GM18511 (cell line): ENCODE data around the gene PCDH11Y.
"Not testable (repeated sequence)": the region's sequence is repeated elsewhere in the genome, so short reads cannot be mapped to it uniquely, and the experiment has no call there.

Experiments used
- ATAC-seq: cut with Tn5 transposase; IDR thresholded peaks from one replicate; pipeline ENCODE4 v1.9.1; 2021; ENCODE audit warnings: mild to moderate bottlenecking, moderate library complexity; ENCODE audit not compliant: unreplicated experiment

Gene PCDH11Y

GRCh38 chrY:5000057-5000456 is at the start of gene PCDH11Y:
Gene PCDH11Y (plus strand): TSS chrY:5000296. CDS start chrY:5057100, 56,804 bp downstream.
- not testable (repeated sequence) for ATAC-seq

- ATAC-seq, result not testable (repeated sequence)
Measured at GRCh38 chrY:4967894-4968293, 32.2 kb upstream of the PCDH11Y start.

DNA sequence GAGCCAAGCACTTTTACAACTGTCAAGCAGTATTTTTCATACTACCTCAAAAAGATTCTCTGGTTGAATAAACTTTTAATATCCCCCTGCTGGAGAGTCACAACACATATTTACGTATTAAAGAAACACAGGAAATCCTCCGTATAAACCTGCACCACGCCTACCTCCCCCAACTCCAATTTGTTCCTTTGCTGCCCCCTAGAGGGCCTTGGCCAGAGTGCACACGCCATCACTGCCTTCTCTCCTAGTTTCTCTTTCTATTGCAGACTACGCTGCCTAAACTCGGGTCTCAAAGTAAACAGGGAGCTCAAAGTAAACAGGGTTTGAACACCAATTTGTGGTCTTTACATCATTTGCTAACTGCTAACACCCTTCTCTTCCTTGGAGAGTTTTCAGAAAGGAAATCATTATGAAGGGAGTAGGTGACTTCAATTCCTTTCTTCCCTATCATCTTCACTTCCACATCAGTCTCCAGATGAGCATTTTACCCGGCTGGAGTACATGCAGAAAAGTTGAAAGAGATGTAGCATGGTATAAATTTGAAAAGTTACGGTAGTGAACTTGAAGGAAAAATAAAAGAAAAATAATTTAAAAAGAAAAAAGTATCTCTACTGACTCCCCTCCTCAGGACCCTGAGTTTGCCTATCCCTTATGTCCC is 8.2 kb upstream of the PCDH11Y start:
- ATAC-seq, result peak; percentile 100

DNA sequence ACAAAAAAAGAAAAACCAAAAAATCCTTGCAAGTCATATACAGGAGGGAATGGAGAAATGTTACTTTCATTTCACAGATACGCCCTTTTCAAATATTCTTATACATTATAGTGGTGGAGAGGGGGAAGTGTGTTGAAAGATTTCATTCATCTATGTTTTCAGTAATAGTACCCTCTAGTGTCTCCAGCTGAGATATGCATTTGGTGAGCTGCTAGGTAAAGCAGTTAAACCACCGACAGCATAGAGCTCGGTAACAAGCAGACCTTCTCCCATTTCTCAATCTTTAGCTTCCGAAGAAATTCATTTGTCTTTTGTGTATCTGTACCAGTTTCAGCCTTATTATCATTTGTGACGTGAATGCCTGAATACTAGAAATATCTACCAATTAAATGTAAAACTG is 5.2 kb upstream of the PCDH11Y start:
- ATAC-seq, result not testable (repeated sequence)

GRCh38 chrY:5002476-5003184 is 2.5 kb downstream of the PCDH11Y start:
- ATAC-seq, result not testable (repeated sequence)

DNA sequence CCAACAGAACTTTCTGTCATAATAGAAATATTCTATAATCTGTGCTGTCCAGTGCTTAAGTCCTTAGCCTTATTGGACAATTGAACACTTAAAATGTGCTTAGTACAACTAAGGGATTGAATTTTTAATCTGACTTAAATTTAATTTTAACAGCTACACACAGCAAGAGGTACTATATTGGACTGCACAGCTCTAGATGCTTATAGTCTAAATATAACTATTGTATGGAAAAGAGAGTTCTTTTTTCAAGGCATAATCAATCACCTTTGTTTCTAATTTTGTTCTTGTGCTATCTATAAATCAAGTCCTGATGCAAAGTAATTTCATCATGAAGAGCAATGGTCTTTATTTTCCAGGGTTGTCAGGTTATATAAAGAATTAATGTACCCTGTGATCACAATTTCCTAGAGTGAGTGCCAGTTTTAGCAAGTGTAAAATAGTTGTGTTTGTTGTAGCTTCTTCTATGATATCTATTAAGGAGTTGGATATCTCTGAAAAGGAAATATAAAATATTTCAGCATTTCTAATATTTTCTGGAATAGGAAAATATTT is 39.0 kb downstream of the PCDH11Y start:
- ATAC-seq, result not testable (repeated sequence)

DNA sequence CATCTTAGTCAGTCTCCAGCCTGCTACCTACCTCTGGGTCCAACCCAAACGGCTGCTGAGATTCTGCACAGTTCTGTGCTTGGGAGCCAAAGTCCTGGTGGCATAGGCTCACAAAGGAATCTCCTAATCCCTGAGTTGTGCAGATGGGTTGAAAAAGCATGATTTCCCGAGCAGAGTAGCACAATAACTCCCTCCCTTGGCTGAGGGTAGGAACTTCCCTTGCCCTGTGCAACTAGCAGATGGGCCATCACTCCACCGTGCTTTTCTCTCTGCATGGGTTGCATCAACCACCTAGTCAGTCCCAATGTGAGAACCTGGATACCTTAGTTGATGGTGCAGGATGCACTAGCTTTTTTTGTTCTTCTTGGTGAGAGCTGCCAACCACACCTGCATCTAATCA is 82.9 kb downstream of the PCDH11Y start:
- ATAC-seq, result not testable (repeated sequence)

DNA sequence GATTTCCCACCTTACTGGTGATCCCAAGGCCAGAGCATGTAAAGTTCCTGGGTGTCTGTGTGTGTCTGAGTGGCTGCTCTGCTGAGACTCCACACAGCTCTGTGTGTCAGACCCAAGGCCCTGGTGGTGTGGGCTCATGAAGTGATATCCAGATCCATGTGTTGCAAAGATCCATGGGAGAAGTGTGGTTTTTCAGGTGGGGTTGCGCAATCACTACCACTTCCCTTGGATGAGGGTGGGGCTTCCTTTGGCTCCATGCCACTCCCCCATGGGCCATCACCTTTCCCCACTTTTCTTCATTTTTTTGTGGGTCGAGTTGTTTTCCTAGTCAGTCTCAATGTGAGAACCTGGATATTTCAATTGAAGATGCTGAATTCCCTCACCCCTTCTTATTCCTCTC is 182.9 kb downstream of the PCDH11Y start:
- ATAC-seq, result not testable (repeated sequence)

DNA sequence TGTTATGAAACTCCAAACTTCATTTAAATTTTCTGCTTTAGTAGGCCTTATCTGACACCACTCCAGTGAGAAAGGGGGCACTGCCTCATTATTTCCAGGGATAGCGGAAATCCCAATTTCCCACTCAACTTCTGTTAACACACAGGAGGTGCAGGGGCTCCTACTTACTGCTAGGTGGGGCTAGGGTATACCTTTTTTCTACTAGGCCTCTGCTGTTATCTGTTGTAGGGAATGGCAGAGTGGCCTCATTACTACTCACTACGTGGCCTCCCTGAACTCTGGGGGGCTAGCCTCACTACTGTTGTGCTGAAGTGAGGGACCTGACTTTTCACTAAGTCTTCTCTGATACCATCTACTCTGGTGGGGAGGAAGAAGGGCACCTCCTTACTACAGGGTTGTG is 215.0 kb downstream of the PCDH11Y start:
- not testable (repeated sequence) for ATAC-seq

DNA sequence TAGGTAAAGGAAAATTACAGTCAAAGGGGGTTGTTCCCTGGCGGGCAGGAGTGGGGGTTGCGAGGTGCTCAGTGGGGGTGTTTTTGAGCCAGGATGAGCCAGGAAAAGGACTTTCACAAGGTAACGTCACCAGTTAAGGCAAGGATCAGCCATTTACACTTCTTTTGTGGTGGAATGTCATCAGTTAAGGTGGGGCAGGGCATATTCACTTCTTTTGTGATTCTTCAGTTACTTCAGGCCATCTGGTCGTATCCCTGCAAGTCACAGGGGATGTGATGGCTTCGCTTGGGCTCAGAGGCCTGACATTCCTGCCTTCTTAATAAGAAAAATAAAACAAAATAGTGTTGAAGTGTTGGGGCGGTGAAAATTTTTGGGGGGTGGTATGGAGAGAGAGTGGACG is 324.8 kb downstream of the PCDH11Y start:
- ATAC-seq, result not testable (repeated sequence)

DNA sequence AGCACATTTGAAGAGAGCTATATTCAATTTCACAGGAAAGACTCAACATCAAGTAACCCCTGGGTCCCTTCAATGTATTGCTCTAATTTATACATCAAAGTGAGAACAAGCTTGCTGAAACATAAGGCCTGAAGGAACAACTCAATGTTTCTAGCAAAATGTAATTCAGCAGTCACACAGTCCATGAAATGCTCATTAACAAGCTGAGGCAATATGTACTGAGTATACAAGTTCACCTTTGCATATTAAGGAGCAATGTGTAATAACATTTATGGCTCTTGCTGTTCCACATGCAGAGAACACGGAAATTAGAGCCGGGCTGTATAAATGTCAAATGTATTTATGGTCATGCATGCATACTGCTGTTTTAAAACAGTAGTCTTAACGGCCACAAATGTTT is 342.1 kb downstream of the PCDH11Y start:
- not testable (repeated sequence) for ATAC-seq

DNA sequence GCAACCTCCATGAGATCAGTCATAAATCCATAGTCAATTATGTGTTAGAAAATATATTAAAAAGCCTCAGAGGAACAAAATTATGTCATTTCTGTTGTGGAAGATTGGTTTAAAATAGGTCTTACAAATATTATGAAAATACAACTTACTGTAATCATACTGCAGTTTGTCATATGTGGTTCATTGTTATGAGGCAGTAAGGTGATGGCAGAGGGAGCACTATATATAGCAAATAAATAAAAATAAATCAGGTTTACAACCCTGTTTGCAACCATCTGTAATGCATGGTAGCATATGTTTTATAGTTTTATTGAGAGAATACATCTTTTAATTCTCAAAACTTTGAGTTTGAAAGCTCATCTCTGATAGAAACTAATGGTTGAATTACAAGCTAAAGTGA is 543.6 kb downstream of the PCDH11Y start:
- not testable (repeated sequence) for ATAC-seq

- not testable (repeated sequence) for ATAC-seq
Measured at GRCh38 chrY:5638589-5638988, 638.5 kb downstream of the PCDH11Y start.

- not testable (repeated sequence) for ATAC-seq
Measured at GRCh38 chrY:5679265-5679664, 679.2 kb downstream of the PCDH11Y start.

DNA sequence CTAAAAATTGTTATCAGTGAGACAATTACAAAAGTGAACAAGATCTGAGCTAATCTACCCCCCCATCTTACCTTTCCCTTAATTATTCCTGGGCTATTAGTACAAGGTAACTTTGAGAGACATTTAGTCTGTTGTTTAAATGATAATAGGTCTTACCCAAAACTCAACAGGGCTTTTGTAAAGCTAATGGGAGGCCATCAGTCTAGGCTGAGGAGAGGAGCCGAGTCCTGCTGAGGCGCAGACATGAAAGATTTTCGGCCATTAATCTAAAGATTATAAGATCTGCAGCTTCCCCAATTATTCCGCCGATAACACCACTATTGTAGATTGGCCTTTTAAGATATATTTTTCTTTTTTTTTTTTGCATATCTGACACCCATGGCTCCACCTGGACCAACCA is 708.6 kb downstream of the PCDH11Y start:
- not testable (repeated sequence) for ATAC-seq

- not testable (repeated sequence) for ATAC-seq
Measured at GRCh38 chrY:5709788-5710381, 709.8 kb downstream of the PCDH11Y start.

DNA sequence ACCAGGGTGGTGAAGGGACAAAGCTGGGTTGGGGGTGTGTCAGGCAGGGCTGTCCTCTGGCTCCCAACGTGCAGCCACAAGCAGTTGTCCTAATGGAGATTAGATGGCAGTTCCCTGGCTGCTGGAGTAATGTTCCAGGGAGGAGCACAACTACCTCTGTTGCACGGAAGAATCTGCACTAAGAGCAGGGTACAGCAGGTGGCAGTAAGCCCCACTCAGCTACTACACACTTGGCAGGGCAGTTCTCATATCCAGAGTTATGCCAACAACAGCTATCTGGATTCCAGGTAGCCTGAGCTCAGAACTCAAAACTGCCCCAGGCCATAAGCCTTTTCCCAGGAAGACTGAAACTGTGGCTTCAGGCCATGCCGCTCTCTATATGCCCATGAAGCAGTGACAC is 761.3 kb downstream of the PCDH11Y start:
- not testable (repeated sequence) for ATAC-seq

- ATAC-seq, result not testable (repeated sequence)
Measured at GRCh38 chrY:5776485-5776884, 776.4 kb downstream of the PCDH11Y start.
